ENCODE results near the gene CHRD.

GRCh38 chr3:184388936-184389230 lies 9.0 kb downstream of the CHRD start:
- no peak for TF ChIP-seq EZH2 (IDR thresholded peaks at IDR 0.05)
- no peak for TF ChIP-seq POLR2AphosphoS5 (IDR thresholded peaks at IDR 0.05; ENCODE audit: borderline replicate concordance, low read depth, low read length)

All from SK-N-MC (cell line).